ENCODE measurements around the gene VPS4A.

Gene VPS4A

DNA sequence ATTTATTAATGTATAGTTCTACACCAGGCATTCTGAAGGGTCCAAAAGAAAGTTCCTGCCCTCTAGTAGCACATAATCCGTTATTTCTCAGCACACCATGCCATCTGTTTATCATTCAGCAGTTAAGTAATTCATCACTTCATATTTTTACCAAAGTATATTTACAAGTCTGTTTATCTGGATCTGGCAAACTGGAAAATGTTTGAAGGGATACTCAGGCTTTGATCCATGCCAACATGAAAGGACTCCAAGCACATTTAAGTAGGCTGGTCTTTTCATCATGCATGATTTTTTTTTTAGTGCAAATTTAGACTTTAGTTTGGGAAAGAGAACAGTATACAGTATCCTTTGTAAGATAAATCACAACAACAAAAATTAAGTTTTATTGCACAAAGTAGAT is 4.1 kb upstream of the VPS4A start:
- TF ChIP-seq, protein P1, sequence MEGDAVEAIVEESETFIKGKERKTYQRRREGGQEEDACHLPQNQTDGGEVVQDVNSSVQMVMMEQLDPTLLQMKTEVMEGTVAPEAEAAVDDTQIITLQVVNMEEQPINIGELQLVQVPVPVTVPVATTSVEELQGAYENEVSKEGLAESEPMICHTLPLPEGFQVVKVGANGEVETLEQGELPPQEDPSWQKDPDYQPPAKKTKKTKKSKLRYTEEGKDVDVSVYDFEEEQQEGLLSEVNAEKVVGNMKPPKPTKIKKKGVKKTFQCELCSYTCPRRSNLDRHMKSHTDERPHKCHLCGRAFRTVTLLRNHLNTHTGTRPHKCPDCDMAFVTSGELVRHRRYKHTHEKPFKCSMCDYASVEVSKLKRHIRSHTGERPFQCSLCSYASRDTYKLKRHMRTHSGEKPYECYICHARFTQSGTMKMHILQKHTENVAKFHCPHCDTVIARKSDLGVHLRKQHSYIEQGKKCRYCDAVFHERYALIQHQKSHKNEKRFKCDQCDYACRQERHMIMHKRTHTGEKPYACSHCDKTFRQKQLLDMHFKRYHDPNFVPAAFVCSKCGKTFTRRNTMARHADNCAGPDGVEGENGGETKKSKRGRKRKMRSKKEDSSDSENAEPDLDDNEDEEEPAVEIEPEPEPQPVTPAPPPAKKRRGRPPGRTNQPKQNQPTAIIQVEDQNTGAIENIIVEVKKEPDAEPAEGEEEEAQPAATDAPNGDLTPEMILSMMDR (conservative IDR thresholded peaks at IDR 0.05; ENCODE audit: low read length), result no peak
- no peak for DNase-seq (ENCODE audit: low read depth)
- no peak overlapping the region for H3K4me3 ChIP-seq (ENCODE audit: low read length)

- H3K4me3 ChIP-seq (ENCODE audit: low read length), result no peak overlapping the region
- no peak for DNase-seq (ENCODE audit: low read depth)
- TF ChIP-seq, protein P1 (conservative IDR thresholded peaks at IDR 0.05; ENCODE audit: low read length), result no peak
These were observed 3.3 kb upstream of the VPS4A start for GRCh38 chr16:69307856-69308255.

- TF ChIP-seq, protein P1 (conservative IDR thresholded peaks at IDR 0.05; ENCODE audit: low read length), result no peak
- no peak overlapping the region for H3K4me3 ChIP-seq (ENCODE audit: low read length)
- no peak for DNase-seq (ENCODE audit: low read depth)
These were observed 1.8 kb upstream of the VPS4A start for GRCh38 chr16:69309316-69309715.

GRCh38 chr16:69311533-69312387 is 610 bp downstream of the VPS4A start:
- TF ChIP-seq, protein P1 (conservative IDR thresholded peaks at IDR 0.05; ENCODE audit: low read length), result no peak
- H3K4me3 ChIP-seq (ENCODE audit: low read length), result peak overlapping the region; percentile 86
- peak; percentile 28 for DNase-seq (ENCODE audit: low read depth)

GRCh38 chr16:69313469-69313868 is 2.3 kb downstream of the VPS4A start:
- TF ChIP-seq, protein P1 (conservative IDR thresholded peaks at IDR 0.05; ENCODE audit: low read length), result no peak
- no peak overlapping the region for H3K4me3 ChIP-seq (ENCODE audit: low read length)
- no peak for DNase-seq (ENCODE audit: low read depth)

DNA sequence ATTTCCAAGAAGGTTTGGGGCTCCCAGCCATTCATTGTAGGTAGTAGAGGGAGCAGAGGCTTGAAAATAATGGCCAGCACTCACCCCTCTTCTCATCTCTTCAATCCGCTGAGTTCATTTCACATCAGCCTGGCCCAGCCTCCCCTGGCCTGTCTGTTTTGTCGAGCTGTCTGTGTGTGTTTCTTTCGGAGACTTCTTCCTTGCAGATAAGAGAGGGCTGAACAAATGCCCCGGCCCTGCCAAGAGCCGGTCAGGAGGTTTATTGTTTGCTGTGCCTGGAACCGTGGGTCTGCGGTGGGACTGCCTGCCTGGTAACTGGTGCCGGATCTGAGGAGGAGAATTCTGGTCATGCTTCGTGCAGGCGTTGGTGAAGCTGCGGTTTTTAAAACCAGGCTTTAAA is 3.4 kb downstream of the VPS4A start:
- DNase-seq (ENCODE audit: low read depth), result no peak
- H3K4me3 ChIP-seq (ENCODE audit: low read length), result no peak overlapping the region
- TF ChIP-seq, protein P1 (conservative IDR thresholded peaks at IDR 0.05; ENCODE audit: low read length), result no peak
